Natural killer cell (primary cell): Measurements from ENCODE around the gene CCDC190. TPM values are rescaled to one million over a fixed set of nuclear protein-coding genes. Genes with fewer than 3 reads are reported as not detected.
"Not testable (repeated sequence)": the region's sequence is repeated elsewhere in the genome, so short reads cannot be mapped to it uniquely, and the experiment has no call there.

Source experiments
- ATAC-seq, 3 donors: fragments of 150-1000 bp in 2 of 3; fragments of 200-7000 bp in 1 of 3; cut with Tn5 transposase; 1 replicate in 1 of 3; 2 replicates in 2 of 3; pipeline ENCODE4 v1.10.0; 2021; ENCODE audit warnings: mild to moderate bottlenecking in 2 of 3, moderate library complexity in 2 of 3
- DNase-seq, 2 donors: peaks; one replicate each; pipeline versions ENCODE4 v3.0.0 to v3.0.0-alpha.2; 2013 to 2021; ENCODE audit warnings: mixed read lengths in 1 of 2
- H3K27ac ChIP-seq: one replicate; pipeline ENCODE4 v1.5.1; 2013; ENCODE audit warnings: mild to moderate bottlenecking, low read length
- H3K27me3 ChIP-seq: one replicate; pipeline ENCODE4 v1.6.1; 2013; ENCODE audit warnings: low read length; ENCODE audit not compliant: control insufficient read depth, insufficient read depth
- H3K36me3 ChIP-seq: one replicate; pipeline ENCODE4 v1.6.1; 2013; ENCODE audit warnings: low read length; ENCODE audit not compliant: control insufficient read depth, insufficient read depth
- H3K4me1 ChIP-seq: one replicate; pipeline ENCODE4 v1.6.1; 2013; ENCODE audit warnings: low read length; ENCODE audit not compliant: control insufficient read depth, insufficient read depth
- H3K4me3 ChIP-seq: one replicate; pipeline ENCODE4 v1.5.1; 2013; ENCODE audit warnings: low read length
- H3K9me3 ChIP-seq: one replicate; pipeline ENCODE4 v1.6.1; 2013; ENCODE audit warnings: low read length; ENCODE audit not compliant: control insufficient read depth, insufficient read depth
- H3K27ac Mint-ChIP-seq, 2 donors: one replicate each; pipeline ENCODE4 v1.8.0; 2022; ENCODE audit warnings: mild to moderate bottlenecking in 2 of 2, mixed read lengths in 2 of 2, moderate library complexity in 1 of 2
- H3K27me3 Mint-ChIP-seq, 2 donors: one replicate each; pipeline ENCODE4 v1.8.0; 2022; ENCODE audit warnings: low read depth in 2 of 2, mixed read lengths in 2 of 2
- H3K36me3 Mint-ChIP-seq: one replicate; pipeline ENCODE4 v1.8.0; 2022; ENCODE audit warnings: mixed read lengths
- H3K4me1 Mint-ChIP-seq, 2 donors: one replicate each; pipeline ENCODE4 v1.8.0; 2022; ENCODE audit warnings: mixed read lengths in 2 of 2
- H3K4me3 Mint-ChIP-seq: one replicate; pipeline ENCODE4 v1.8.0; 2022; ENCODE audit warnings: mild to moderate bottlenecking, moderate library complexity, mixed read lengths
- H3K9me3 Mint-ChIP-seq, 2 donors: one replicate each; pipeline ENCODE4 v1.8.0; 2022; ENCODE audit warnings: mixed read lengths in 2 of 2
- CTCF ChIP-seq: fragments of 200-600 bp; IDR thresholded peaks from one replicate; pipeline ENCODE4 v1.8.0; 2022; ENCODE audit warnings: antibody characterized with exemption
- WGBS: methylation state at CpG from one replicate; pipeline ENCODE4 v1.1.7; 2013; ENCODE audit warnings: missing lambda C conversion rate; ENCODE audit not compliant: insufficient coverage; 5-methylcytosine and 5-hydroxymethylcytosine counted together
- intact Hi-C: fragments of 100-400 bp; cut with micrococcal nuclease; formaldehyde crosslinking; loops from one replicate; pipeline ENCODE4 v1.14.2; 2022
- total RNA-seq, 4 donors: library from RNA; stranded (reverse); fragments of 120-200 nt in 1 of 4; gene quantifications; one replicate each; pipeline versions ENCODE4 v1.2.3 to v1.2.4, GENCODE V29; 2013 to 2022

CCDC190 gene
- total RNA-seq, 3 donors from 2014 or later (not counting 1 experiment from before 2014, with no cell fraction given) = not detected

- intact Hi-C loops = no loop called here
- Histone ChIP-seq H3K27me3 (no peaks in the 10 kb centered on the region), H3K36me3 (no peaks in the 10 kb centered on the region), H3K9me3 (no peaks in the 10 kb centered on the region), H3K27ac (no peak overlapping the region), H3K4me1 (no peaks in the 10 kb centered on the region), H3K4me3 (no peak overlapping the region)
- H3K4me1 Mint-ChIP-seq = no peaks in the 10 kb centered on the region
- no peak for DNase-seq
- no peak for ATAC-seq
- H3K9me3 Mint-ChIP-seq = no peaks in the 10 kb centered on the region
- no peak overlapping the region for H3K4me3 Mint-ChIP-seq
- WGBS = 86% methylated on average over 5 of the region's 5 CpGs
- H3K27ac Mint-ChIP-seq = no peak overlapping the region
- H3K36me3 Mint-ChIP-seq = no peaks in the 10 kb centered on the region
- peaks cover 22 to 53% of the 10 kb centered on the region in 2 donors for H3K27me3 Mint-ChIP-seq
- TF ChIP-seq CTCF = no peak
Measured at GRCh38 chr1:162881590-162881989, 20.6 kb upstream of the CCDC190 start.

- H3K27me3 ChIP-seq = not testable (repeated sequence)
- no CpG with 5 or more reads among the region's 2 CpGs for WGBS
- H3K27me3 Mint-ChIP-seq = peaks cover 26 to 53% of the 10 kb centered on the region in 2 donors
Measured at GRCh38 chr1:162880617-162881016, 19.6 kb upstream of the CCDC190 start.

GRCh38 chr1:162878000-162878596 lies 17.1 kb upstream of the CCDC190 start:
- peaks cover 21 to 50% of the 10 kb centered on the region in 2 donors for H3K27me3 Mint-ChIP-seq
- ATAC-seq (no peak), DNase-seq (peak in 1 of 2 donors; percentile 7)
- intact Hi-C loops = no loop called here
- H3K27me3 ChIP-seq = peaks cover 3% of the 10 kb centered on the region
- no peaks in the 10 kb centered on the region for H3K4me1 Mint-ChIP-seq
- no peak overlapping the region for H3K27ac Mint-ChIP-seq
- no peak overlapping the region for H3K4me3 ChIP-seq
- no peaks in the 10 kb centered on the region for H3K36me3 Mint-ChIP-seq
- H3K4me3 Mint-ChIP-seq = no peak overlapping the region
- H3K4me1 ChIP-seq = no peaks in the 10 kb centered on the region
- no peak overlapping the region for H3K27ac ChIP-seq
- no peaks in the 10 kb centered on the region for H3K9me3 ChIP-seq
- 42% methylated on average over 4 of the region's 4 CpGs for WGBS
- no peak for TF ChIP-seq CTCF
- H3K36me3 ChIP-seq = no peaks in the 10 kb centered on the region
- no peaks in the 10 kb centered on the region for H3K9me3 Mint-ChIP-seq

More at GRCh38 chr1:162880617-162881016, 19.6 kb upstream of the CCDC190 start:
- H3K4me3 ChIP-seq, H3K4me1 ChIP-seq, DNase-seq, ATAC-seq, intact Hi-C loops, H3K36me3 Mint-ChIP-seq, H3K9me3 ChIP-seq, H3K36me3 ChIP-seq, H3K4me1 Mint-ChIP-seq, H3K27ac ChIP-seq, H3K27ac Mint-ChIP-seq, H3K9me3 Mint-ChIP-seq, H3K4me3 Mint-ChIP-seq: not testable (repeated sequence)

DNA sequence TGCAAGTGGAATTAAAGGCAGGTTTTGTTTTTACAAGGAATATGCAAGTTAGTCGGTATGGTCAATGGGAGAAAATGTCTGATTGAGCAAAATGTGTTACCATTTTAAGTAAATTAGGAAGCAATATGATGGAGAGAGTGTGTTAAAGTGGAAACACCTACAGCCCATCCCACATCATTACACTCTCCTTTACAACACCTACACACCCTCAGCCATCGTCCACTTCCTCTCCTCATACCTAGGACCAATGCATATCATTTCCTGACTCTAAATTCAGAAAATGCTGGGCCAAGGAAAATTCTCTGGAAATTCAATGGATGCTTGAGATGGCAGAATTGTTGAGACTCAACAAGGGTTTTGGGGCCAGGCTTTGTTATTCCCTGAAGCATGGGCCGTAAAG lies 16.4 kb upstream of the CCDC190 start:
- peaks cover 21 to 46% of the 10 kb centered on the region in 2 donors for H3K27me3 Mint-ChIP-seq
- no peaks in the 10 kb centered on the region for H3K4me1 Mint-ChIP-seq
- 88% methylated on average over 3 of the region's 3 CpGs for WGBS
- DNase-seq = no peak
- Histone ChIP-seq H3K4me1 (no peaks in the 10 kb centered on the region), H3K27me3 (peaks cover 3% of the 10 kb centered on the region), H3K4me3 (no peak overlapping the region), H3K9me3 (no peaks in the 10 kb centered on the region), H3K36me3 (no peaks in the 10 kb centered on the region), H3K27ac (no peak overlapping the region)
- H3K9me3 Mint-ChIP-seq = no peaks in the 10 kb centered on the region
- no peak for TF ChIP-seq CTCF
- H3K36me3 Mint-ChIP-seq = no peaks in the 10 kb centered on the region
- intact Hi-C loops = no loop called here
- no peak overlapping the region for H3K4me3 Mint-ChIP-seq
- ATAC-seq = no peak
- H3K27ac Mint-ChIP-seq = no peak overlapping the region
